KOPT-K1 (cell line): Measurements from ENCODE around the gene SEL1L3.
"Not testable (repeated sequence)": the region's sequence is repeated elsewhere in the genome, so short reads cannot be mapped to it uniquely, and the experiment has no call there.

Experiments used
- H3K27ac ChIP-seq: fragments of 200-600 bp; sonication (generic); 2 replicates; pipeline ENCODE4 v1.5.1; 2016; ENCODE audit warnings: antibody characterized with exemption, mild to moderate bottlenecking, low read depth, low read length; ENCODE audit not compliant: poor library complexity, severe bottlenecking
- H3K36me3 ChIP-seq: fragments of 200-600 bp; sonication (generic); 2 replicates; pipeline ENCODE4 v1.5.1; 2017; ENCODE audit warnings: antibody characterized with exemption, mild to moderate bottlenecking, low read length, moderate library complexity; ENCODE audit not compliant: insufficient read depth
- H3K9me3 ChIP-seq: fragments of 200-600 bp; sonication (generic); 2 replicates; pipeline ENCODE4 v1.5.1; 2017; ENCODE audit warnings: antibody characterized with exemption, low read length, mild to moderate bottlenecking; ENCODE audit not compliant: insufficient read depth, poor library complexity, severe bottlenecking

SEL1L3 gene

GRCh38 chr4:25862411-25863346 is at the start of gene SEL1L3:
SEL1L3 (minus strand) TSS chr4:25862988; CDS start chr4:25862836, 152 bp downstream.
- H3K36me3 ChIP-seq: no peaks in the 10 kb centered on the region
- H3K27ac ChIP-seq: no peak within 1 kb of the TSS
- no peaks in the 10 kb centered on the region for H3K9me3 ChIP-seq

DNA sequence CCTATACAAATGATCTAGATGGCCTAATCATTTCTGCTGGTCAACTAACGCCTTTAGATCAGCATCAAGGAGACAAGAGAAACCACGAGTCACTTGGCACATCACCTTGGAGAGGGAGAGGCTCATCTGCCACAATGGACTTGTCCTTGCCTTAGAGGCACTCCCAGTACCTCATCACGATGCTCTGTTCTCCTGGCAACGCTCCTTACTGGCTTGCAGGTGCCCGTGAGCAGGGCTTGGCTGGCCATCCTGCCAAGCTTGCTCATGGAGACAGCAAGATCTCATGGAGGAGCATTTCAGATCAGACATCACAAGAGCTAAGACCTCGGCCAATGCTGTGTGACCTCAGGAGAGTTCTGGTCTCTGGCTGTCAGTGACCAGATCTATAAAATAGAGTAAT is 48.6 kb upstream of the SEL1L3 start:
- no peaks in the 10 kb centered on the region for H3K36me3 ChIP-seq
- H3K27ac ChIP-seq: no peak overlapping the region
- H3K9me3 ChIP-seq: peaks cover 8% of the 10 kb centered on the region

- no peak overlapping the region for H3K27ac ChIP-seq
- no peaks in the 10 kb centered on the region for H3K36me3 ChIP-seq
- H3K9me3 ChIP-seq: peaks cover 8% of the 10 kb centered on the region
Measured at GRCh38 chr4:25908491-25908901, 45.7 kb upstream of the SEL1L3 start.

- not testable (repeated sequence) for H3K27ac ChIP-seq, H3K36me3 ChIP-seq, H3K9me3 ChIP-seq
Measured at GRCh38 chr4:25906113-25906512, 43.3 kb upstream of the SEL1L3 start.

DNA sequence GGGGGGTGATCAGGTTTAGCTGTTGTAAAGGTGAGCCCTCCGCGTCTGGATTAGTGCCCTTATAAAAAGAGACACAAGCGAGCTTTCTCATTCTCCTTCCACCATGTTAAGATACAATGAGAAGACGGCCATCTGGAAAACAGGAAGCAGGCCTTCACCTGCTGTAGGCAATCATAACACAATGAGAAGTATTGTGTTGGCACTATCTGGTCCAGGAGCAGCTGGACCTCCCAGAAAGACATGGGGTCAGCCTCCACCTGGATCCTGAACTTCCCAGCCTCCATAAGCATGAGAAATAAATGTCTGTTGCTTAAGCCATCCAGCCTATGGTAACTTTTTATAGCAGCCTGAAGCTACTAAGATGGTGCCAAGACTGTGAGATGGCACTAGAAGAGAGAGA is 42.6 kb upstream of the SEL1L3 start:
- Histone ChIP-seq H3K9me3 (peaks cover 8% of the 10 kb centered on the region), H3K27ac (no peak overlapping the region), H3K36me3 (no peaks in the 10 kb centered on the region)

- Histone ChIP-seq H3K27ac (no peak overlapping the region), H3K36me3 (no peaks in the 10 kb centered on the region), H3K9me3 (peaks cover 8% of the 10 kb centered on the region)
Measured at GRCh38 chr4:25904748-25905082, 41.9 kb upstream of the SEL1L3 start.

- Histone ChIP-seq H3K27ac (no peak overlapping the region), H3K9me3 (peaks cover 6% of the 10 kb centered on the region), H3K36me3 (no peaks in the 10 kb centered on the region)
Measured at GRCh38 chr4:25903900-25904747, 41.3 kb upstream of the SEL1L3 start.

- no peaks in the 10 kb centered on the region for H3K9me3 ChIP-seq
- H3K36me3 ChIP-seq: no peaks in the 10 kb centered on the region
- no peak overlapping the region for H3K27ac ChIP-seq
Measured at GRCh38 chr4:25901030-25901430, 38.2 kb upstream of the SEL1L3 start.

DNA sequence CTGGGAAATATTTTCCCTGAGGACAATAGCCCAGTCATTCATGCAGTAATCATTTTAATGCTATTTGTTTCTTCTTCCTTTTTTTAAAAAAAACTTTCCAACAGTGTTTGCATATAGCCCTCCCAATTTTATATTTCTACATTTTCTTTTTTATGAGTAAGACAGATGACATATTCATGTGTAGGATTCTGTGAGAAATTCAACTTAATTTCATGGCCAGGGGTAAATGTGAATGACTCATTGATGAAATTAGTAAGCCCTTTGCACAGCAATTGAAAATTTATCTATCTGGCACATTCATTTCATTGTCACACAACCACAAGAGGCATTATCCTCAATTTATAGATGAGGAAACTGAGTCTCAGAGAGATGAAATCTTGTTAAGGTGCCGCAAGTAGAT is 37.5 kb upstream of the SEL1L3 start:
- no peaks in the 10 kb centered on the region for H3K9me3 ChIP-seq

GRCh38 chr4:25896776-25897539 is 34.2 kb upstream of the SEL1L3 start:
- no peaks in the 10 kb centered on the region for H3K36me3 ChIP-seq
- no peak overlapping the region for H3K27ac ChIP-seq

More for the DNA sequence above, 37.5 kb upstream of the SEL1L3 start:
- H3K27ac ChIP-seq: no peak overlapping the region
- H3K36me3 ChIP-seq: no peaks in the 10 kb centered on the region

DNA sequence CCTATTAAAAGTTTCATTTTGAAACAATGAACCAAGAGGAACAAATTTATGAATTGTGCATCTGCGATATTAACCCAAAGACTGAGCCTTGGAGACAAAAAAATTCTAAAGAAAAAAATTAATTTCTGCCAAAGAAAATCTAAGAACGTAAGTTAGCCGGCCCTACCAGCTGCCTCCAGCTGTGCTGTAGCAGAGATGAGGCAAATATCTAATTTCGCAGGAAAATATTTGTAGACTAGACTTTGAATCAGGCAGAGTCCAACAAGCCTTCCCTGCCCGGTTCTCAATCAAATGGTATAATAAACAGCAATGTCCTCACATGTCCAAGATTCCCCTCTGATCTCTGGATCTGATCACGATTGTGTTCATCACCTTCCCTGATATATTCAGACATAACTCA is 30.0 kb upstream of the SEL1L3 start:
- Histone ChIP-seq H3K27ac (no peak overlapping the region), H3K9me3 (no peaks in the 10 kb centered on the region), H3K36me3 (no peaks in the 10 kb centered on the region)

More at GRCh38 chr4:25896776-25897539, 34.2 kb upstream of the SEL1L3 start:
- no peaks in the 10 kb centered on the region for H3K9me3 ChIP-seq

GRCh38 chr4:25890571-25891485 is 28.0 kb upstream of the SEL1L3 start:
- Histone ChIP-seq H3K27ac (no peak overlapping the region), H3K36me3 (no peaks in the 10 kb centered on the region), H3K9me3 (no peaks in the 10 kb centered on the region)

DNA sequence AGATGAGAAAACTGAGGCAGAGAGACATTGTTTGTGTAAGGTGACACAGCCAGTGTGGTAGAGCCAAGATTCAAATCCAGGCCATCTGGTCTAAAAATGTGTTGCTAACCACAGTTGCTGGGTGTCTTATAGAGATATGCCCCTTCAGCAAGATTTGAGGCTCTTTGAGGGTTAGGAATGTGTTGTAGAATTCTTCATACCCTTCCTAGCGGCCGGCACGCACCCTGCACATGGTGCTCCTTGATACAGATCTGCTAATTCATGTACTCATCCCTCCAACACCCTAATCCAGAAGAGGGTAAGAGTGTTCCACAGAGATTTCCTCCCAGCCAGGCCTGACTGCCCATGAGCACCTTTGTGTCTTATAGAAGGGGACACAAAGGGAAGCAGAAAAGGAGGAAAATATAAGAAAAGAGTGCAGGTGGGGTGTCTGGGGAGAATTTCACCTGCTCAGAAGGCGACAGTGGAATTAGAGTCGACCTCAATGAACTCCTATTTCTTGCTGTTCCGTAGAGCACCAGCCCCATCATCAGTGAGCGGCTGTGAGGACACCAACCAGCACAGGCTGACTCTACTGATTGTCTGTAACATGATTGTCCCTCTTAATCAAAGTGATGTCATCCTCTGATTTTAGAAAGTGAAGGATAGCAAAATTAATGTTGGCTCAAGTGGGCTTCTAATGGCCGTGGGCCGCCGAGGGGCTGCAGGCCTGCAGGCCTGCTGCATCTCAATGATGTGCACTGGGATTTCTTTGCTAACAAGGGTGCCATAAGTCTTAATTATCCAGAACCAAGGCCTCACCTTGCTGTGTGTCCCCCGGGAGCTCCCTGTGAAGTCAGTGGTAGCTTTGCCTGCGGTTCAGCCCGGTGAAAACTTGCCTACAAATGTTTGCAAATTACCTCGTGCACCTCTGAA is 27.1 kb upstream of the SEL1L3 start:
- H3K36me3 ChIP-seq: no peaks in the 10 kb centered on the region
- no peak overlapping the region for H3K27ac ChIP-seq
- H3K9me3 ChIP-seq: no peaks in the 10 kb centered on the region
